ENCODE measurements around the gene JAK2.
"Not testable (repeated sequence)": the region's sequence is repeated elsewhere in the genome, so short reads cannot be mapped to it uniquely, and the experiment has no call there.

- TF ChIP-seq, protein P1, sequence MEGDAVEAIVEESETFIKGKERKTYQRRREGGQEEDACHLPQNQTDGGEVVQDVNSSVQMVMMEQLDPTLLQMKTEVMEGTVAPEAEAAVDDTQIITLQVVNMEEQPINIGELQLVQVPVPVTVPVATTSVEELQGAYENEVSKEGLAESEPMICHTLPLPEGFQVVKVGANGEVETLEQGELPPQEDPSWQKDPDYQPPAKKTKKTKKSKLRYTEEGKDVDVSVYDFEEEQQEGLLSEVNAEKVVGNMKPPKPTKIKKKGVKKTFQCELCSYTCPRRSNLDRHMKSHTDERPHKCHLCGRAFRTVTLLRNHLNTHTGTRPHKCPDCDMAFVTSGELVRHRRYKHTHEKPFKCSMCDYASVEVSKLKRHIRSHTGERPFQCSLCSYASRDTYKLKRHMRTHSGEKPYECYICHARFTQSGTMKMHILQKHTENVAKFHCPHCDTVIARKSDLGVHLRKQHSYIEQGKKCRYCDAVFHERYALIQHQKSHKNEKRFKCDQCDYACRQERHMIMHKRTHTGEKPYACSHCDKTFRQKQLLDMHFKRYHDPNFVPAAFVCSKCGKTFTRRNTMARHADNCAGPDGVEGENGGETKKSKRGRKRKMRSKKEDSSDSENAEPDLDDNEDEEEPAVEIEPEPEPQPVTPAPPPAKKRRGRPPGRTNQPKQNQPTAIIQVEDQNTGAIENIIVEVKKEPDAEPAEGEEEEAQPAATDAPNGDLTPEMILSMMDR (IDR thresholded peaks at IDR 0.05; ENCODE audit: low read depth, low read length, poor library complexity, severe bottlenecking) = not testable (repeated sequence)
- TF ChIP-seq EZH2phosphoT487 (IDR thresholded peaks at IDR 0.05; ENCODE audit: borderline replicate concordance, low read length) = not testable (repeated sequence)
These were observed 42.9 kb upstream of the JAK2 start for GRCh38 chr9:4942042-4942691.

Measured in DOHH2 (cell line).